Right atrium auricular region (tissue), 2 donors: Measurements from ENCODE around the gene TMA7B. TPM values are rescaled to one million over a fixed set of nuclear protein-coding genes. Genes with fewer than 3 reads are reported as not detected.

Experiments used
- DNase-seq: peaks from one replicate; pipeline ENCODE4 v3.0.0-alpha.2; 2019; ENCODE audit warnings: low spot score
- H3K27ac ChIP-seq, 2 donors: fragments of 200-600 bp; sonication (generic); 1 replicate in 1 of 2; 2 replicates in 1 of 2; pipeline ENCODE4 v1.5.1; 2016 to 2019
- H3K27me3 ChIP-seq, 2 donors: fragments of 200-600 bp; sonication (generic); one replicate each; pipeline versions ENCODE4 v1.5.1 to v1.6.0; 2017 to 2019
- H3K36me3 ChIP-seq: fragments of 200-600 bp; sonication (generic); one replicate; pipeline ENCODE4 v1.5.1; 2016
- H3K4me1 ChIP-seq, 2 donors: fragments of 200-600 bp; sonication (generic); one replicate each; pipeline versions ENCODE4 v1.5.1 to v1.6.0; 2017 to 2019
- H3K4me3 ChIP-seq, 2 donors: fragments of 200-600 bp; sonication (generic); 1 replicate in 1 of 2; 2 replicates in 1 of 2; pipeline ENCODE4 v1.5.1; 2017 to 2019; ENCODE audit warnings: mild to moderate bottlenecking in 1 of 2, moderate library complexity in 1 of 2
- H3K9me3 ChIP-seq, 2 donors: fragments of 200-600 bp; sonication (generic); one replicate each; pipeline ENCODE4 v1.5.1; 2019
- CTCF ChIP-seq, 2 donors: fragments of 200-600 bp; sonication (generic); IDR thresholded peaks; one replicate each; pipeline ENCODE4 v1.5.1; 2019; ENCODE audit warnings: antibody characterized with exemption in 2 of 2
- total RNA-seq, 2 donors: library from RNA; depleted of rRNA; stranded (reverse); fragments of >200 nt; gene quantifications; one replicate each; pipeline ENCODE4 v1.1.0, GENCODE V29; 2016

Gene TMA7B
- total RNA-seq, 2 donors from 2014 or later, result not detected

GRCh38 chr22:39958009-39958711 lies 2.0 kb upstream of the TMA7B start:
- no peaks in the 10 kb centered on the region for H3K9me3 ChIP-seq
- H3K27me3 ChIP-seq, result no peaks in the 10 kb centered on the region
- no peaks in the 10 kb centered on the region for H3K36me3 ChIP-seq
- no peak overlapping the region for H3K27ac ChIP-seq
- no peak overlapping the region for H3K4me3 ChIP-seq
- DNase-seq, result no peak
- peaks cover 0 to 21% of the 10 kb centered on the region in 2 donors for H3K4me1 ChIP-seq
- no peak for TF ChIP-seq CTCF (IDR thresholded peaks at IDR 0.05)

GRCh38 chr22:39958949-39959639 lies 1.1 kb upstream of the TMA7B start:
- no peak for DNase-seq
- Histone ChIP-seq H3K27ac (no peak overlapping the region), H3K9me3 (no peaks in the 10 kb centered on the region), H3K36me3 (no peaks in the 10 kb centered on the region), H3K27me3 (no peaks in the 10 kb centered on the region), H3K4me1 (peaks cover 0 to 21% of the 10 kb centered on the region in 2 donors), H3K4me3 (no peak overlapping the region)
- no peak for TF ChIP-seq CTCF (IDR thresholded peaks at IDR 0.05)

GRCh38 chr22:39960791-39961746 lies 872 bp downstream of the TMA7B start:
- TF ChIP-seq CTCF (IDR thresholded peaks at IDR 0.05), result no peak
- no peak overlapping the region for H3K27ac ChIP-seq
- no peak for DNase-seq

GRCh38 chr22:39962071-39962470 lies 1.9 kb downstream of the TMA7B start:
- no peak for DNase-seq
- Histone ChIP-seq H3K4me1 (peaks cover 0 to 9% of the 10 kb centered on the region in 2 donors), H3K27ac (no peak overlapping the region)

More at GRCh38 chr22:39960791-39961746, 872 bp downstream of the TMA7B start:
- Histone ChIP-seq H3K9me3 (no peaks in the 10 kb centered on the region), H3K27me3 (no peaks in the 10 kb centered on the region), H3K36me3 (no peaks in the 10 kb centered on the region), H3K4me3 (no peak overlapping the region), H3K4me1 (peaks cover 0 to 9% of the 10 kb centered on the region in 2 donors)

More at GRCh38 chr22:39962071-39962470, 1.9 kb downstream of the TMA7B start:
- TF ChIP-seq CTCF (IDR thresholded peaks at IDR 0.05), result no peak
- Histone ChIP-seq H3K36me3 (no peaks in the 10 kb centered on the region), H3K27me3 (no peaks in the 10 kb centered on the region), H3K4me3 (no peak overlapping the region), H3K9me3 (no peaks in the 10 kb centered on the region)
